GM21825 (cell line): ENCODE measurements around the gene ZNF277.
"Not testable (repeated sequence)": the region's sequence is repeated elsewhere in the genome, so short reads cannot be mapped to it uniquely, and the experiment has no call there.

Source experiments
- ATAC-seq: cut with Tn5 transposase; IDR thresholded peaks from one replicate; pipeline ENCODE4 v1.9.1; 2021; ENCODE audit warnings: mild to moderate bottlenecking, moderate library complexity; ENCODE audit not compliant: unreplicated experiment

Gene ZNF277

DNA sequence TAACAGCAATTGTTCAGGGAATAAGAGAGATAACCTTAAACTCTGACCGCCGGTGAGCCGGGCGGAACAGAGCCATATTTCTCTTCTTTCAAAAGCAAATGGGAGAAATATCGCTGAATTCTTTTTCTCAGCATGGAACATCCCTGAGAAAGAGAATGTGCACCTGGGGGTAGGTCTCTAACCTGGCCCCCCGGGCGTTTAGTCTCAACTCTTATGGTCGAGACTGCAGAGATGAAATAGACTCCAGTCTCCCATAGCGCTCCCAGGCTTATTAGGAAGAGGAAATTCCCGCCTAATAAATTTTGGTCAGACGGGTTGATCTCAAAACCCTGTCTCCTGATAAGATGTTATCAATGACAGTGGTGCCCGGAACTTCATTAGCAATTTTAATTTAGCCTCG, 43.5 kb downstream of the ZNF277 start:
- not testable (repeated sequence) for ATAC-seq

DNA sequence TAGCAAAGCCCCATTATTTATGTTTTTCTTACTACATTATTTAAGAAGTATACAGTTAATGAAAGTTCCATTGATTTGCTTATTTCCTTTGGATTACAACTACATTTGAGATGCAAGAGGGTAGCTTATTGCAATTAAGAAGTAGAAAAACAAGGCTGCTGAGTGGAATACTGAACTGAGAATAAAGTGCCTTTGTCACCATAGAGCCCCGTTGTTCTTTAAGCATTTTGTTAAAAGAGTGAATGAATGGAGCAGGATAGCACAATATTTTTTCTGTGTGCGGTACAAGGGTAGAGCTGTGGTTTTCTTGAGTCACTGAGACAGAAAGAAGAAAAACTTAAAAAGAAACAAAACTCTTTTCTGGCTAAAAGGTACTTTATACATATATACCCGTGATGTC, 45.6 kb downstream of the ZNF277 start:
- ATAC-seq = no peak

- ATAC-seq = no peak
Observed at GRCh38 chr7:112252691-112253090, 46.2 kb downstream of the ZNF277 start.

- no peak for ATAC-seq
Observed at GRCh38 chr7:112254156-112254555, 47.7 kb downstream of the ZNF277 start.

DNA sequence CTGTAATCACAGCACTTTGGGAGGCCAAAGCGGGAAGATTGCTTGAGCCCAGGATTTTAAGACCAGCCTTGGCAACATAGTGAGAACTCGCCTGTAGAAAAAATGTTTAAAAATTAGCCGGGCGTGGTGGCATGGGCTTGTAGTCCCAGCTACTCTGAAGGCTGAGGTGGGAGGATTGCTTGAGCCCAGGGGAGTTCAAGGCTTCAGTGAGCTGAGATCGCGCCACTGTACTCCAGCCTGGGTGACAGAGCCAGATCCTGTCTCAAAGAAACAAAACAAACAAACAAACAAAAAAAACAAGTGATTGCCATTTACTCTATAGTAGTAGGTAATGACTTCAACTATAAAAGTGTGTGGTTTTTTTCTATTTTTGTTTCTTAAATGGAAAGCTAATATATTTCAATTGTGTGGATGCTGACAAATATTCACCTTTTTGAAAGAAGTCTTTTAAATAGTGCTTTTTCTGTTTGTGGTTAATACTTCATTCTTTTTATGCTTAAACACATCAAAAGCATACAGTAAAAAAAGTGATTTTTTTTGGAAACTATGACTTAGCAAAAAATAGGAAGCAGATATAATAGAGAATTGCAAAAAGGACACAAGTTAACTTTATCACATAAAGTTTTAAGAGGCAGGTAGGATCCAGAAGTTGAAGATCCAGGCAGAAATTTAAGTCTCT, 48.4 kb downstream of the ZNF277 start:
- ATAC-seq = no peak

- no peak for ATAC-seq
Observed at GRCh38 chr7:112255388-112255720, 48.9 kb downstream of the ZNF277 start.

DNA sequence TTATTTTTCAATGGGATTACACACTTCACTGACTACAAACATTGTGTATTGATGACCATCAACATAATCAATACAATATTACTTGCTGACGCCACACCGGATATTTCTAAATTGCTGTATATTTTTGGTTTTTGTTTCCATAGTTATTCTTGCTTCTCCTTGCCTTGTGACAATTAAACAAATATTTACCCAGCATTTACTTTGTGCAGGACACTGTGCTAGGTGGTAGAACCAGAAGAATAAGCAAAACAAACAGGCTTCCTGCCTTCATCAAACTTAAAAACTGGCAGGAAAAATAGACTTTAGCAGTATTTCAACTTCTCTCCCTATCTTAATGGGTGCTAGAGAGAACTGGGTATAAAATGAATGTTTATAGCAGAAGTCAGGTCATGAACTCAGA, 50.6 kb downstream of the ZNF277 start:
- ATAC-seq = no peak

- ATAC-seq = no peak
Observed at GRCh38 chr7:112260911-112261310, 54.4 kb downstream of the ZNF277 start.

DNA sequence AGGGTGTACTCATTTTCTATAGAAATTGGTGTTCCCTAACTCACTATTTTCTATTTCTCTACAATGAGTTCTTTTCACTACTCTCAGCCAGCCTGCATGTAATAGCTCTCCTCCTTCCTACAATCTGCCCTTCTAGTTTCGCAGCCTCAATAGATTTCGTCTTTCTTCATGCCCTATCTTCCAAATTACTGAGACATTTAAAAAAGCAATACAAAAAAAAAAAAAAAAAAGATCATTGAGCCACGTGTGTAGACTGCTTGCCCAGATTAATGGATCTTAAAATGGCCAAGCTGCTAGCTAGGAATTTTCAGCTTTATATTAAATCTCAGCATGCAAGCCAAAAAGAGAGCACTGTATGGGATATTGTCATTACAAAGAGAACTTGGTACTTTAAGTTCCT, 55.5 kb downstream of the ZNF277 start:
- ATAC-seq = no peak

DNA sequence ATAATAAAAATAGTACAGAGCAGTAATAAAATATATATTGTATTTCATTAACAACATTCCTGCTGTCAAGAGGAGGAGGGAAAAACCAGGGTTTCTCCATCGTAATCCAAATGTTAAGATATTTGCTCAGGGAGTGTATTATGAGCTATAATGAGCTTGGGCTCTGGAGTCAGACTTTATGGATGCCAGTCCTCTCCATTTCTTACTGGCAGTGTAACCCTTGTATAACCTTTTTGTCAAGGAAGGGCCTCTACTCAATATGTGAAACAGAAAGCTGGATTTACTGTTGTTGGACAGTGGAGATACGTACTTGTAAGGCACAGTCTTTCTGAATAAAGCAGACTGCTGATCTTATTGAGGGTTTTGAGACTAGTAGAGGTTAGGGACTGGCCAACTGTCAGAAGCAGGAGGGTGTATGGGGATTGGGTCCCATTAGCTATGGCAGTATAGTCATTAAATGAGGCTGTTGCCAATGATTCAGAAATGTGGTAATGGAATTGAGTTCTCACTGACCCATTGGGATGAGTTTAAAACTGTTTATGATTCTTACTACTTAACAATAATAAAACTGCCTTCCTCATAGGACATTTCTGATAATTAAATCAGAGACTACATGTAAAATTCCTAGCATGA, 56.5 kb downstream of the ZNF277 start:
- ATAC-seq = no peak

DNA sequence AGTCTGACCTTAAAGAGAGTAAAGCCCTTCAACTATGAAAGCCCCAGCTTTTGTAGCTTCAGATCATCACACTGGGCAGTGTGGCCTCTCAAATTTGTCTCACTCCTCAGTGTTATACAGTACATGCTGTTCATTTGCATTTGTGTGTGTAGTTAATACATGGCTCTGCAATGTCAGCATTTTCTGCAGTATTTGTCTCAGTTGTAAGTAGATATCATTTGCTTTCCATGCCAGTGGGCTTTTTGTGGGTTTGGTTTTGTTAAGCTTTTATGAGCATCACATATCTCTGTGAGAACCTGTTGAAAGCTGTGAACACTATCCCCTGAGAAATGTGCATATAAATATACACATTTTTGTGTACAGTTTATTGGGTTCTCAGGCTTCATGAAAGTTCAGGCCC, 57.0 kb downstream of the ZNF277 start:
- ATAC-seq = no peak

DNA sequence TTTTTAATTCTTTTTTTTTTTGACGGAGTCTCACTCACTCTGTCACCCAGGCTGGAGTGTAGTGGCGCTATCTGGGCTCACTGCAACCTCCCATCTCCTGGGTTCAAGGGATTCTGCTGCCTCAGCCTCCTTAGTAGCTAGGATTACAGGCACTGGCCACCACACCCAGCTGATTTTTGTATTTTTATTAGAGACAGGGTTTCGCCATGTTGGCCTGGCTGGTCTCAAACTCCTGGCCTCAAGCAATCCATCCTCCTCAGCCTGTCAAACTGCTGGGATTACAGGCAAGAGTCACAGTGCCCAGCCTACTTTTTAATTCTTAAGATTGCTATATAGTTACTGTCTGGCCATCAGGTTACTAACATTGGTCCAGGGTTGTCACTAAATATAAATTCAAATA, 59.6 kb downstream of the ZNF277 start:
- no peak for ATAC-seq

- no peak for ATAC-seq
Observed at GRCh38 chr7:112266595-112267270, 60.2 kb downstream of the ZNF277 start.

- no peak for ATAC-seq
Observed at GRCh38 chr7:112267944-112268691, 61.6 kb downstream of the ZNF277 start.

- no peak for ATAC-seq
Observed at GRCh38 chr7:112271162-112271561, 64.7 kb downstream of the ZNF277 start.

DNA sequence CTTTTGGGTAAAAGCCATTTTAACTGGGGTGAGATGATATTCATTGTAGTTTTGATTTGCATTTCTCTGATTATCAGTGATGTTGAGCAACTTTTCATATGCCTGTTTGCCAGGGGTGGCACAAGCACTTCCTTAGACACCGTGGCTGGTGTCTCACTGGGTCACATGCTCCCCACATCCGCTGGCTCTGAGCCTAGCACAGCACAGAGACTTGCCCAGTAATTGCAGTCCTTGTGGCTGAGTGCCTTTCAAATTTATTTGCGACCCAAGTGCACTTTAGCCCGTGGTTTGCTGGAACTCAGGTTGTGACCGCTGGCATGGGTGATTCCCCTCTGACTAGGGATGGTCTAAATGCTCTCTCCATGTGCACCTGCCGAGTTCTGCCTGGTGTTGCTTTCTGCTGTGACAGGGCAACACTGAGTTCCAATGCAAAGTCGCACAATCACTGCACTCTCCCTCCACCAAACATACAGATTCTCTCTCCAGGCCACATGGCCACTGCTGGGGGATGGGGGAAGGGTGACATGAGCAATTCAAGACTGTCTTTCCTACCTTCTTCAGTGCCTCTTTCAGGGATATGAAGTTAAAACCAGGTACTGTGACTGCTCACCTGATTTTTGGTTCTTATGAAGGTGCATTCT, 66.5 kb downstream of the ZNF277 start:
- ATAC-seq = no peak

DNA sequence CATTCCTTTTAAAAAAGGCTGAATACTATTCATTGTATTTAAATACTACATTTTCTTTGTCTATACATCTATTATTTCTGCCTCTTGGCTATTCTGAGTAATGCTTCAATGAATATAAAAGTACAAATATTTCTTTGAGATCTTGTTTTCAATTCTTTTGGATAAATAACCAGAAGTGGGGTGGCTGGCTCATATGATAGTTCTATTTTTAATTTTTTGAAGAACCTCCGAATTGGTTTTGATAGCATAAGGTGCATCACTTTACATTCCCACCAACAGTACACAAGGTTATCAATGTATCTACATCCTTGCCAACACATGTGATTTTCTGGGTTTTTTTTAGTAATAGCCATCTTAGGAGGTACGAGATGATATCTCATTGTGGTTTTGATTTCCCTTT, 72.5 kb downstream of the ZNF277 start:
- ATAC-seq = no peak

GRCh38 chr7:112280267-112280666, 73.8 kb downstream of the ZNF277 start:
- ATAC-seq = no peak

- no peak for ATAC-seq
Observed at GRCh38 chr7:112282476-112283188, 76.1 kb downstream of the ZNF277 start.

GRCh38 chr7:112283382-112283910, 77.0 kb downstream of the ZNF277 start:
- peak; percentile 51 for ATAC-seq
